HG03108 (cell line): Measurements from ENCODE around the gene HSPA14.
"Not testable (repeated sequence)": the region's sequence is repeated elsewhere in the genome, so short reads cannot be mapped to it uniquely, and the experiment has no call there.

Source experiments
- ATAC-seq: cut with Tn5 transposase; IDR thresholded peaks from one replicate; pipeline ENCODE4 v1.9.1; 2021; ENCODE audit warnings: moderate library complexity; ENCODE audit not compliant: unreplicated experiment

Gene HSPA14

DNA sequence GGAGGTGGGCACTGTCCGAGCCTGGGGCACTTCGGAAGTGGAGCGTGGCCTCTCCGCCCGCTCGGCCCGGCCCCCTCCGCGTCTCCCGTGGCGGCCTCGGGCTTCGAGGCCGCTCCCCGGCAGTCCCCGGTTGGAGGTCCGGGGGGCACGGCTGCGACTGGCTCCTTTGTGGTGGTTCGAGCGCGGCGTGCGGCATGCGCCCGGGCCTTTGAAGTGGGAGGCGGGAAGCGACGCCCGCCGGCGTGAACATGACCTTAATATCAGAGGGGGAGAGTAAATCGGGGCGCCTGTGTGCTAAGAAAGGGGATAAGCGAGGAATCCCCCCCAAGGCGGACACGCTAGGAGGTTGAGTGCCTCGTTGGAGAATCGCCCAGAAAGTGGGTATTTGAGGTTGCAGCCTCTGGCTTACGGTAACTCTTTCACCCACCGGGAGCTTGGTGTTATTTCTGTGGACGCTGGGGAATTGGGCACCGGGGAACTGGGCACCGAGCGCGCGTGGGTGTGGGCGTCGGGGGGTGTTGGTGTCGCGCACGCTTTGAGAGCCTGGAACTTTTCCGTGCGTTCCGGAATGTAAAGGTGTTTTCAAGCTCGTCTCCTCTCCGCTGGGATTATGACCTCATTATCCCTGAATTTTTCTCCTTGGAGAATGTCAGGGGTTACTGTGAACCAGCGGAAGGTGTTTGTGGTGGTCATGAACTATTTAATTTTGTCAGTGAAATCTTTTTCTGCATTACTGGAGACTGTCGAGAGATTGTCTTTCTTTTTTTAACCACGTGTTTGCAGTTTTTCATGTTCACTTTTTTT, 41.2 kb downstream of the HSPA14 start:
- ATAC-seq, result peak; percentile 7

DNA sequence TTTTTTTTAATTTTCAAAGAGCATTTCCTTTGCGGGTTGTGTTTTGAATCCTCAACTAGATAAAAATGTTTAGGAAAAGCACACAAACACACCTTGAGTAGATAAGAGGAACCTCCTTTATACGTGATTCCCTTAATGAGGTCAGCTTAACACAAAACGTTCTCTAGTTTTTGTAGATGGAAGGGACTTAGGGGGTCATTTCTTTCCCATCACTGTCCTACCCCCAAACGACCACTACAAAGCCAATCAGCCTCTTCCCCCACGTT, 41.8 kb downstream of the HSPA14 start:
- no peak for ATAC-seq

DNA sequence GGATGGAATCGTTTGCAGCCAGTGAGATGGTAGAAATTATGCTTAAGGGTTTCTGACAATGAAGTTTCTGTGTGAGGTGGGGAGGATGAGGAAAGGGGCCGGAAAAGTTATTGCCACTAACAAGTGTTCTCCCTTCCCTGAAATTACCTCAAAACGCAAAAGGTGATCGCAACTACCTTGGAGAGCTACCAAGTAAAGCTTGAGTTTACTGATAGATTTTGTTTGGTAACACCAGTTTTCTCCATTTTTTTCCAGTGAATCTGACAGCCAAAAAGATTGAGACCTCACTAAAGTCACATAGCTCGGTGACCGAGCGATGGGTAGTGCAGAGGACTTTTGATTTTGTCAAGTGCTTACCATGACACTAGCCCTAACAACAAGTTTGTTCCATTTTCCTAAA, 42.1 kb downstream of the HSPA14 start:
- no peak for ATAC-seq

DNA sequence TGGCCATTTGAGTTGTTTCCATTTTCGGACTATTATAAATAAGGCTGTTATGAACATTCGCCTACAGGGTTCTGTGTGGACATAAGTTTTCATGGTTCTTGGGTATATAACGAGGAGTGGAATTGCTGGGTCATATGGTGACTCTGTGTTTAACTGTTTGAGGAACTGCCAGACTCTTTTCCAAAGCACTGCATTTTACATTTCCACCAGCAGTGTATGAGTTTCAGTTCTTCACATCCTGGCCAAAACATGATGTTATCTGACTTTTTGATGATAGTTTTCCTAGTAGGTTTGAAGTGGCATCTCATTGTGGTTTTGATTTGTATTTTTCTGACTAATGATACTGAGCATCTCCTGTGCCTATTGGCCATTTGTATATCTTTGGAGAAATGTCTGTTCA, 46.0 kb downstream of the HSPA14 start:
- no peak for ATAC-seq

DNA sequence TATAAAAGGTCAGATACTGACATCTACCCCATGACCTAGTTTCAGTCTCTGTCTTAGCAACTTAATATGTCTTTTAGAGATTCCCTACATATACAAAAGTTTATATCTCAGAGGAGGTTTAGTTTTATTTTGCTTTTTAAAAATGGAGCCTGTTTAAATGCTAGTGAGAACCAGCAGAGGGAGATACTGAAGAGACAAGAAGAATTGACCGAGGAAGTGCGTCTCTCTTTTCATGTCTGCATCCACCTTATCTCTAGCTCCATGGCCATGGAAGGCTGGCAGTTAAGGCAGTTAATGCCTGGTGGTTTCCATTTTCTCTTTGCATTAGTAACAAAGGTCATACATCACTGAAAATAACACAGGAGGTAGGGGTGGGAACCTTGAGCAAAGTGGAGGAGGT, 51.2 kb downstream of the HSPA14 start:
- no peak for ATAC-seq

DNA sequence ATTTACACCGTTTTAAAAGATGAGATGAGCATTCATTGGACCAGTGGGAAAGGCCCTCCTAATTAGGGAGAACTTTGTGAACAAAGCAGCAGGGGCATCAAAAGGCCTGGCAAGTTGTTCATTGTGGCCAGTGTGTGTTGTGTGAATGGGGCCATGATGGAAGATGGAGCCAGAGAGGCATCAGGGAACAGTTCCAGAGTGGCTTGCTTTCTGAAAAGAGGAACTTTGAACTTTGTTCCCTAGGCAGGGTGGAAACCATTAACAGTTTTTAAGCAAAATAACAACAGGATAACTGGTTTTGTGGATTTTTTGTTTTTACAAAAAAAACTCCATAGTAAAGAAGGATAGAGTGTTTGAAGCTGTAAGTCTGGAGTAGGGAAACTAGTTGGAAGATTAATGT, 53.0 kb downstream of the HSPA14 start:
- ATAC-seq, result no peak

DNA sequence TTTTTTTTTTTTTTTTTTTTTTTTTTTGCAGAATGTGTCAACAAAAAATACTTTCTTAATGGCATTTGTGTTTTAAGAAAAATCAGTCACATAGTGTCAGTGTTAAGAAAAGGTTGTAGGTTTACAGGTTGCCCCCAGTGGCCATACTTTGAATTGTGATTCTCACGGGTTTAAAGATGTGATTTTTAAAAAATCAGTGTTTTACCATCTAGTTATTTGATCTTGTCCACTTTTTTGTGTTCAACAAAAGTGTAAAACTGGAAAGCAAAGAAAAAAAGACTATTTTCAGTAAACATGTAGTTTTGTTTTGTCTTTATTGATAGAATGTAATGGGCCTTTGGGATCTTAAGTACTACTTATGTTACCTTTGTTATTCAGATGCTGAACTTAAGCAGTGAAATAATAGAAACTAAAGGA, 66.2 kb downstream of the HSPA14 start:
- ATAC-seq, result peak; percentile 57

DNA sequence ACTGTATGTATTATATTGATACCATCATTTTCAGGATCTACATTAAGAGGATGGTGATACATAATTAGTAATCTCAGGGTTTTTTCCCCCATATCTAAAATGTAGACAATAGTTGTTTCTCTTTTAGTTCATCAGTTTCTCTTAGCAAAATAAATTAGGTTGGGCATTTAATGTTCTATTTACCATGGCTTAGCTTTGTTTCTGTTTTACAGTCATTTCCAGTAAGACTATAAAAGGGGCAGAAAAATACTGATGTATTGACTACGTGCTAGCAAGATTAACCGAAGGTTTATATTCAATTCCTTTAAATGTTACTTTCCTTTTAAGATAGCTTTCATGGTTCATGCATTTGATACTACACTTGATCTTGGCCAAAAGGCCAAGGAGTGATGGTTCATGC, 66.8 kb downstream of the HSPA14 start:
- ATAC-seq, result no peak

DNA sequence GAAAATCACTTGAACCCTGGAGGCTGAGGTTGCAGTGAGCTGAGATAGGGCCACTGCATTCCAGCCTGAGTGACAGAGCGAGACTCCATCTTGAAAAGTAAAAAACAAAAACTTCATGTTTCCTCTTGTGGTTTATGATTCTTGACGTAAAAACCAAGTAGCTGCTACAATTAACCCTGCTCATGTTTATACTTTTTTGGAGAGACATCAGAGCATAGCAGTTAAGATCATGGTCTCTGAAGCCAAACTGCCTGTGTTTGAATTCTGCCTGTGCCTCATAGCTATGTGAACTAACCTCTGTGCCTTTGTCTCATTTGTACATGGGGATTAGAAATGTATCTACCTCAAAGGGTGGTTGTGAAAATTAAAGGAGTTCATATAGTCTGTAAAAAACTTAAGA, 67.8 kb downstream of the HSPA14 start:
- ATAC-seq, result no peak

DNA sequence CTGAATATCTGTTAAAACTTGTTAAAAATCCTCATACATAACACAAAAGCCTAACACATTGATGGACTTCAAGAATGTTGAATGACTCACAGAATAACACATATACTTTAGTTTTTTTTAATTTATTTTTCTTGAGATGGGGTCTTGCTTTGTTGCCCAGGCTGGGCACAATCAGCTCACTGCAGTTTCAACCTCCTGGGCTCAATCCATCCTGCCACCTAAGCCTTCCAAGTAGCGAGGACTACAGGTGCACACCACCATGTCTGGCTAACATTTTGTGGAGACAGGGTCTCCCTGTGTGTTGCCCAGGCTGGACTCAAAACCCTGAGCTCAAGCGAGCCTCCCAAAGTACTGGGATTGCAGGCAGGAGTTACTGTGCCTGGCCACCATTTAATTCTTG, 68.7 kb downstream of the HSPA14 start:
- ATAC-seq, result no peak

DNA sequence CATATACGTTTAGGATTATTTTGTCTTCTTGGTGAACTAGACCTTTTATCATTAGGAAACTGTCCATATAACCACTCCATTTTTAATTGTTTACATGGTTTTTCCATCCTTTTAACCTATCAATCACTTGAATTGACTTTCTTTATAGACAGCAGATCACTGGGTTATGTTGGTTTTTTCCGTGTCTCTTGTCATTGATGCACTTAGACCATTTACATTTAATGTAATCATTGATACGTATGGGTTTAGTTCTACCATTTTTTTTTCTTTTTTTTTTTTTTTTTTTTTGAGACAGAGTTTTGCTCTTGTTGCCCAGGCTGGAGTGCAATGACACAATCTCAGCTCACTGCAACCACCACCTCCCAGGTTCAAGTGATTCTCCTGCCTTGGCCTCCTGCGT, 69.5 kb downstream of the HSPA14 start:
- ATAC-seq, result not testable (repeated sequence)

DNA sequence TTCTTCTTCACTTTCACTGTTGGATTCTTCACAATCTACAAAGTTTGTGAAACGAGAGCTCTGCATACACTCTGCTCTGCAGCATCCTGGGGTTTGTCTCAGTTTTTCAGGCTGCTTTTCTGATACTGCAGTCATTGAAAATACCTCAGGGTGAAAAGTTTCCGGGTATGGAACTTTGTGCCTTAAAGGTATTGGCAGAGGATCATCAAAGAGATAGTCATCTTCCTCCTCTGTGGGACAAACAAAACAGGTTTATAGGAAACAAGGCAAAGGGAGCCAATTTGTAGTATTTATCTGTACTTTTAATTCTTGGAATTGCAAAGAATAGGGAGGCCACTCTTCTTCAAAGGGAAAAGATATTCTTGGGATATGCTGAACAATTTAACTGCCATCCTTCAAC, 71.0 kb downstream of the HSPA14 start:
- ATAC-seq, result no peak

DNA sequence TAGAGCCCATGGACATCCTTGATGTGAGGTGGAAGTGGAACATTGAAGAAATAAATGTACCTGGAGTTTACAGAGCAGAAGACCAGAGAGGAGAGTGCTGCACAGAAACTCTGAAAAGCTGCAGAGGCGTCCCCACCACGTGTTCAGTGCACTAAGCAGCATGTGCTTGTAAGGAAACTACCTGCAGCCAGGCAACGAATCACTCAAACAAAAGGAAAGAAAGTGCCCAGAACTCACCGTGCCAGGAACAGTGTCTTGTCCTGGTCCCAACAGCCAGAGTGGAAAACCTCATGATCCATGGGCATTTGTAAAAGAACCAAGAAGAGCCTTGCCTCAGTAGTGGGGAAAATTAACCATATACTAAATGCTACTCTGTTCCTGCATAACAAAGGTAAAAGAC, 72.8 kb downstream of the HSPA14 start:
- ATAC-seq, result no peak

DNA sequence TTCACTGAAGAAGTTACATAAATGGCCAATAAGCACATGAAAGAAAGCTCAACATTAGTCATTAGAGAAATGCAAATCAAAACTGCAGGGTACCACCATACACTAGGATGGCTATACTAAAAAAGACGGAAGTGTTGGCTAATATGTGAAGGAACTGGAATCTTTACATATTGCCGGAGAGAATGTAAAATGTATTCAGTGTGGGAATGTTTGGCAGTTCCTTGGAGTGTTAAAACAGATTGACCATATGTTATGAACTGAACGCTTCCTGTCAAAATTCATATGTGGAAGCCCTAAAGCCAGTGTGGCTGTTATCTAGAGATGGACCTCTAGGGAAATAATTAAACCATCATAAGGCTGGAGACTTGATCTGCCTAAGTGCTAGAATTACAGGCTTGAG, 73.7 kb downstream of the HSPA14 start:
- no peak for ATAC-seq

DNA sequence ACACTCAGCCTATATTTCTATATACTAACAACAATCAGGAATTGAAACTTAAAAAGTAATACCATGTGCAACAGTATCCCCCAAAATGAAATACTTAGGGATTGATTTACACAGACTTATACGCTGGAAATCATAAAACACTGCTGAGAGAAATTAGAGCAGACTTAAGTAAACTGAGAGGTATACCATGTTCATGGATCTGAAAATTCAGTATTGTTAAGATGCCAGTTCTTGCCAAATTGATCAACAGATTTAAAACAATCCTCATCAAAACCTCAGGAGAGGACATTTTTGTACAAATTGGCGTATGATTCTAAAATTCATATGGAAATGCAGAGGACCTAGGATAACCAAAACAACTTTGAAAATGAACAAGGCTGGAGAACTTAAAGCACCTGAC, 78.5 kb downstream of the HSPA14 start:
- no peak for ATAC-seq

DNA sequence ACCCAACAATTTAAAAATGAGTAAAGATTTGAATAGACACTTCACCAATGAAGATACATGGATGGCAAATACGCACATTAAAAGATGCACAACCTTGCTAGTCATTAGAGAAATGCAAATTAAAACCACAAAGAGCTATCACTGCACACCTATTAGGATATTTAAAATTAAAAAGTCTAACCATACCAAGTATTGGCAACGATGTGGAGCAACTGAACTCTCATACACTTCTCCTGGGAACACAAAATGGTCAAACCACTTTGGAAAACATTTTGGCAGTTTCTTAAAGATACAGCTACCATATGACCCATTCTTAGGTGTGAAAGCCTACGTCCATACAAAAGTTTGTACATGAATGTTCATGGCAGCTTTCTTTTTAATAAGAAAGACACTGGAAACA, 79.7 kb downstream of the HSPA14 start:
- no peak for ATAC-seq

DNA sequence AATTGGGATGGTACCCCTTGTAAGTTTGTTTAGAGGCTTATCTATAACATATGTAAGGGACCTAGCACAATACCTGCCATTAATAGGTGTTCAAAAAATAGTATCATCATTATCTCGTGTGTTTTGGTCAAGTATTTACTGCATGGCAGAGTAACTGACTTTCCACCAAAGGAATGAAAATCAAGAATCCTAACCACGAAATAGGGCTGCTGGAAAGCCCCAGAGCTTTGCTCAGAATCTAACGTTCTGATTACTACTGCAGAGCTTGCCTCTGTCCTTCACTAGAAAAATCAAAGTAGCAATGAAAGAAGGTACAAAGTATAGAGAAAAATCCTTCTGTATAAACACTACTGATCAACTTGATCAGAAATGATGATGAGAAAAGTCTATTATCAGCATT, 80.9 kb downstream of the HSPA14 start:
- ATAC-seq, result no peak
